Fibroblast of skin of back (primary cell): ENCODE results near the gene CUZD1. TPM values are rescaled to one million over a fixed set of nuclear protein-coding genes. Genes with fewer than 3 reads are reported as not detected.
"Not testable (repeated sequence)": the region's sequence is repeated elsewhere in the genome, so short reads cannot be mapped to it uniquely, and the experiment has no call there.

ENCODE experiments used
- DNase-seq: peaks from one replicate; pipeline ENCODE4 v3.0.0-alpha.2; 2013
- polyA plus RNA-seq, 2 experiments: library from polyadenylated mRNA; unstranded; fragments of 120-200 nt; gene quantifications; one replicate each; pipeline ENCODE4 v1.2.1, GENCODE V29; 2013; ENCODE audit not compliant: insufficient read length in 2 of 2

Gene CUZD1
- 0.62 TPM for polyA plus RNA-seq (2013, experiment 1 of 2; ENCODE audit: insufficient read length)
- 0.35 TPM for polyA plus RNA-seq (2013, experiment 2 of 2; ENCODE audit: insufficient read length)

- no peak for DNase-seq
Observed at GRCh38 chr10:122845783-122846332, at the start of gene CUZD1. TSS of gene CUZD1 (minus strand) at chr10:122845857. CDS start at chr10:122845843, 14 bp downstream.

GRCh38 chr10:122894261-122894944 lies 48.7 kb upstream of the CUZD1 start:
- DNase-seq = no peak

- DNase-seq = no peak
Observed at GRCh38 chr10:122884166-122884565, 38.5 kb upstream of the CUZD1 start.

GRCh38 chr10:122882766-122883165 lies 37.1 kb upstream of the CUZD1 start:
- no peak for DNase-seq

GRCh38 chr10:122879339-122880273 lies 33.9 kb upstream of the CUZD1 start, which contains the start of gene FAM24B:
TSS of gene FAM24B (minus strand) at chr10:122879581. CDS start at chr10:122850515, 29,066 bp downstream.
- DNase-seq = peak; percentile 98

- no peak for DNase-seq
Observed at GRCh38 chr10:122878799-122879338, 33.2 kb upstream of the CUZD1 start.

GRCh38 chr10:122877264-122877663 lies 31.6 kb upstream of the CUZD1 start:
- DNase-seq = no peak

- DNase-seq = no peak
Observed at GRCh38 chr10:122876467-122876855, 30.8 kb upstream of the CUZD1 start.

GRCh38 chr10:122875843-122876466 lies 30.3 kb upstream of the CUZD1 start:
- DNase-seq = no peak

GRCh38 chr10:122871947-122872346 lies 26.3 kb upstream of the CUZD1 start:
- DNase-seq = not testable (repeated sequence)

- not testable (repeated sequence) for DNase-seq
Observed at GRCh38 chr10:122868768-122869167, 23.1 kb upstream of the CUZD1 start.

GRCh38 chr10:122866757-122867482 lies 21.3 kb upstream of the CUZD1 start:
- not testable (repeated sequence) for DNase-seq

GRCh38 chr10:122864901-122865300 lies 19.2 kb upstream of the CUZD1 start:
- DNase-seq = peak; percentile 79

GRCh38 chr10:122864194-122864592 lies 18.5 kb upstream of the CUZD1 start:
- no peak for DNase-seq

GRCh38 chr10:122863216-122864193 lies 17.8 kb upstream of the CUZD1 start:
- DNase-seq = no peak

- DNase-seq = peak; percentile 83
Observed at GRCh38 chr10:122861711-122862161, 16.1 kb upstream of the CUZD1 start.

- DNase-seq = no peak
Observed at GRCh38 chr10:122859527-122859926, 13.9 kb upstream of the CUZD1 start.

- not testable (repeated sequence) for DNase-seq
Observed at GRCh38 chr10:122858042-122858441, 12.4 kb upstream of the CUZD1 start.

- DNase-seq = no peak
Observed at GRCh38 chr10:122856902-122857301, 11.2 kb upstream of the CUZD1 start.

GRCh38 chr10:122855745-122856144 lies 10.1 kb upstream of the CUZD1 start:
- no peak for DNase-seq
